AG20443 (cell line): ENCODE data around the gene DDX24.
"Not testable (repeated sequence)": the region's sequence is repeated elsewhere in the genome, so short reads cannot be mapped to it uniquely, and the experiment has no call there.

ENCODE experiments used
- DNase-seq: peaks from one replicate; pipeline ENCODE4 v3.0.0; 2012; ENCODE audit warnings: low spot score, mixed read lengths

DDX24 gene

GRCh38 chr14:94077823-94078222, 3.2 kb downstream of the DDX24 start:
- DNase-seq = no peak

- DNase-seq = no peak
Measured at GRCh38 chr14:94077111-94077821, 3.7 kb downstream of the DDX24 start.

GRCh38 chr14:94075008-94075407, 6.0 kb downstream of the DDX24 start:
- DNase-seq = no peak

- no peak for DNase-seq
Measured at GRCh38 chr14:94074534-94074933, 6.5 kb downstream of the DDX24 start.

GRCh38 chr14:94072076-94072475, 8.9 kb downstream of the DDX24 start:
- not testable (repeated sequence) for DNase-seq

GRCh38 chr14:94066089-94066676, 14.8 kb downstream of the DDX24 start:
- no peak for DNase-seq

GRCh38 chr14:94062344-94062940, 18.6 kb downstream of the DDX24 start:
- DNase-seq = peak; percentile 53

- no peak for DNase-seq
Measured at GRCh38 chr14:94059998-94060397, 21.0 kb downstream of the DDX24 start.

GRCh38 chr14:94058674-94059138, 22.3 kb downstream of the DDX24 start:
- no peak for DNase-seq

GRCh38 chr14:94058128-94058673, 22.8 kb downstream of the DDX24 start:
- no peak for DNase-seq

GRCh38 chr14:94056579-94057308, 24.3 kb downstream of the DDX24 start:
- DNase-seq = no peak

GRCh38 chr14:94054936-94055335, 26.1 kb downstream of the DDX24 start:
- no peak for DNase-seq

- DNase-seq = no peak
Measured at GRCh38 chr14:94054401-94054800, 26.6 kb downstream of the DDX24 start.

GRCh38 chr14:94052662-94053061, 28.3 kb downstream of the DDX24 start:
- no peak for DNase-seq

GRCh38 chr14:94052199-94052598, 28.8 kb downstream of the DDX24 start:
- no peak for DNase-seq

GRCh38 chr14:94051779-94052178, 29.2 kb downstream of the DDX24 start:
- DNase-seq = no peak

GRCh38 chr14:94051115-94051514, 29.9 kb downstream of the DDX24 start:
- peak; percentile 34 for DNase-seq

GRCh38 chr14:94050231-94050880, 30.6 kb downstream of the DDX24 start:
- DNase-seq = no peak

- no peak for DNase-seq
Measured at GRCh38 chr14:94049625-94050023, 31.4 kb downstream of the DDX24 start.

- DNase-seq = no peak
Measured at GRCh38 chr14:94048691-94049624, 32.0 kb downstream of the DDX24 start.

- no peak for DNase-seq
Measured at GRCh38 chr14:94047581-94047980, 33.4 kb downstream of the DDX24 start.
